NOMO-1 treated with DMSO at 0.1 percent for 48 hours (cell line): ENCODE data around the gene PRIMPOL.
"Not testable (repeated sequence)": the region's sequence is repeated elsewhere in the genome, so short reads cannot be mapped to it uniquely, and the experiment has no call there.

ENCODE experiments used
- DNase-seq: peaks from one replicate; lab custom pipeline; 2025; ENCODE audit not compliant: unreplicated experiment; lab: John Stamatoyannopoulos, UW

The PRIMPOL gene

GRCh38 chr4:184636144-184636543 is 13.4 kb upstream of the PRIMPOL start:
- no peak for DNase-seq

GRCh38 chr4:184636897-184637296 is 12.6 kb upstream of the PRIMPOL start:
- DNase-seq: no peak

GRCh38 chr4:184641022-184641421 is 8.5 kb upstream of the PRIMPOL start:
- DNase-seq: no peak

- DNase-seq: no peak
Observed at GRCh38 chr4:184641451-184641850, 8.1 kb upstream of the PRIMPOL start.

GRCh38 chr4:184643731-184644130 is 5.8 kb upstream of the PRIMPOL start:
- DNase-seq: no peak

- no peak for DNase-seq
Observed at GRCh38 chr4:184644553-184645307, 4.8 kb upstream of the PRIMPOL start.

- DNase-seq: peak; percentile 18
Observed at GRCh38 chr4:184645904-184646610, 3.5 kb upstream of the PRIMPOL start.

GRCh38 chr4:184647266-184648053 is 2.1 kb upstream of the PRIMPOL start:
- no peak for DNase-seq

GRCh38 chr4:184648054-184648312 is 1.6 kb upstream of the PRIMPOL start:
- DNase-seq: no peak

- peak; percentile 40 for DNase-seq
Observed at GRCh38 chr4:184648313-184649025, 1.1 kb upstream of the PRIMPOL start.

- DNase-seq: peak; percentile 39
Observed at GRCh38 chr4:184649971-184650855, 675 bp downstream of the PRIMPOL start.

- DNase-seq: no peak
Observed at GRCh38 chr4:184651899-184652298, 2.4 kb downstream of the PRIMPOL start.

GRCh38 chr4:184652681-184653080 is 3.1 kb downstream of the PRIMPOL start:
- DNase-seq: not testable (repeated sequence)

- no peak for DNase-seq
Observed at GRCh38 chr4:184653650-184654049, 4.1 kb downstream of the PRIMPOL start.

GRCh38 chr4:184655889-184656869 is 6.6 kb downstream of the PRIMPOL start:
- DNase-seq: no peak

GRCh38 chr4:184657144-184657543 is 7.6 kb downstream of the PRIMPOL start:
- DNase-seq: peak; percentile 17

GRCh38 chr4:184657820-184658219 is 8.3 kb downstream of the PRIMPOL start:
- DNase-seq: not testable (repeated sequence)

GRCh38 chr4:184660978-184661377 is 11.4 kb downstream of the PRIMPOL start:
- no peak for DNase-seq

GRCh38 chr4:184662236-184662635 is 12.7 kb downstream of the PRIMPOL start:
- DNase-seq: peak; percentile 25
